ENCODE measurements around the gene NDUFAF2.

DNA sequence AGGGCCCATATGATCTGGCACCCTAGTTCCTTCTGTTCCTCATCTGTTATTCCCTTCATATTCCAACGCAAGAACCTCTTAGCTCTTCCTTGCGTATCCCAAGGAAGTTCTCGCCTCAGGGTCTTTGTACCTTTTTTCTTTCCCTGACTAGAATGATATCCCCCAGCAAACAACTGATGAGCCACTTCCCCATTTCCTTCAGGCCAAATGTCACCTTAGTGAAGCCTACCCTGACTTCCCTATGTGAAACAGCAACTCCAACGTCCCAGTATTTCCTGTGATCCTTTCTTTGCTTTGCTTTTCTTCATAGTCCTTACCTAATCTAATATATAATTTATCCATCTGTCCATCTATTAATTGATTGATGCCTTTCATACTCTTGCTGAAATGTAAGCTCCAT is 48.0 kb upstream of the NDUFAF2 start:
- TF ChIP-seq, protein P1, sequence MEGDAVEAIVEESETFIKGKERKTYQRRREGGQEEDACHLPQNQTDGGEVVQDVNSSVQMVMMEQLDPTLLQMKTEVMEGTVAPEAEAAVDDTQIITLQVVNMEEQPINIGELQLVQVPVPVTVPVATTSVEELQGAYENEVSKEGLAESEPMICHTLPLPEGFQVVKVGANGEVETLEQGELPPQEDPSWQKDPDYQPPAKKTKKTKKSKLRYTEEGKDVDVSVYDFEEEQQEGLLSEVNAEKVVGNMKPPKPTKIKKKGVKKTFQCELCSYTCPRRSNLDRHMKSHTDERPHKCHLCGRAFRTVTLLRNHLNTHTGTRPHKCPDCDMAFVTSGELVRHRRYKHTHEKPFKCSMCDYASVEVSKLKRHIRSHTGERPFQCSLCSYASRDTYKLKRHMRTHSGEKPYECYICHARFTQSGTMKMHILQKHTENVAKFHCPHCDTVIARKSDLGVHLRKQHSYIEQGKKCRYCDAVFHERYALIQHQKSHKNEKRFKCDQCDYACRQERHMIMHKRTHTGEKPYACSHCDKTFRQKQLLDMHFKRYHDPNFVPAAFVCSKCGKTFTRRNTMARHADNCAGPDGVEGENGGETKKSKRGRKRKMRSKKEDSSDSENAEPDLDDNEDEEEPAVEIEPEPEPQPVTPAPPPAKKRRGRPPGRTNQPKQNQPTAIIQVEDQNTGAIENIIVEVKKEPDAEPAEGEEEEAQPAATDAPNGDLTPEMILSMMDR (conservative IDR thresholded peaks at IDR 0.05; ENCODE audit: low read depth in 2 of 2) = no peak
- no peak for TF ChIP-seq EZH2phosphoT487 (IDR thresholded peaks at IDR 0.05; ENCODE audit: unreplicated experiment)
- no peak for TF ChIP-seq REST (IDR thresholded peaks at IDR 0.05; ENCODE audit: unreplicated experiment)
- TF ChIP-seq EZH2 (IDR thresholded peaks at IDR 0.05; ENCODE audit: low read depth, unreplicated experiment) = no peak
- TF ChIP-seq, protein P2, sequence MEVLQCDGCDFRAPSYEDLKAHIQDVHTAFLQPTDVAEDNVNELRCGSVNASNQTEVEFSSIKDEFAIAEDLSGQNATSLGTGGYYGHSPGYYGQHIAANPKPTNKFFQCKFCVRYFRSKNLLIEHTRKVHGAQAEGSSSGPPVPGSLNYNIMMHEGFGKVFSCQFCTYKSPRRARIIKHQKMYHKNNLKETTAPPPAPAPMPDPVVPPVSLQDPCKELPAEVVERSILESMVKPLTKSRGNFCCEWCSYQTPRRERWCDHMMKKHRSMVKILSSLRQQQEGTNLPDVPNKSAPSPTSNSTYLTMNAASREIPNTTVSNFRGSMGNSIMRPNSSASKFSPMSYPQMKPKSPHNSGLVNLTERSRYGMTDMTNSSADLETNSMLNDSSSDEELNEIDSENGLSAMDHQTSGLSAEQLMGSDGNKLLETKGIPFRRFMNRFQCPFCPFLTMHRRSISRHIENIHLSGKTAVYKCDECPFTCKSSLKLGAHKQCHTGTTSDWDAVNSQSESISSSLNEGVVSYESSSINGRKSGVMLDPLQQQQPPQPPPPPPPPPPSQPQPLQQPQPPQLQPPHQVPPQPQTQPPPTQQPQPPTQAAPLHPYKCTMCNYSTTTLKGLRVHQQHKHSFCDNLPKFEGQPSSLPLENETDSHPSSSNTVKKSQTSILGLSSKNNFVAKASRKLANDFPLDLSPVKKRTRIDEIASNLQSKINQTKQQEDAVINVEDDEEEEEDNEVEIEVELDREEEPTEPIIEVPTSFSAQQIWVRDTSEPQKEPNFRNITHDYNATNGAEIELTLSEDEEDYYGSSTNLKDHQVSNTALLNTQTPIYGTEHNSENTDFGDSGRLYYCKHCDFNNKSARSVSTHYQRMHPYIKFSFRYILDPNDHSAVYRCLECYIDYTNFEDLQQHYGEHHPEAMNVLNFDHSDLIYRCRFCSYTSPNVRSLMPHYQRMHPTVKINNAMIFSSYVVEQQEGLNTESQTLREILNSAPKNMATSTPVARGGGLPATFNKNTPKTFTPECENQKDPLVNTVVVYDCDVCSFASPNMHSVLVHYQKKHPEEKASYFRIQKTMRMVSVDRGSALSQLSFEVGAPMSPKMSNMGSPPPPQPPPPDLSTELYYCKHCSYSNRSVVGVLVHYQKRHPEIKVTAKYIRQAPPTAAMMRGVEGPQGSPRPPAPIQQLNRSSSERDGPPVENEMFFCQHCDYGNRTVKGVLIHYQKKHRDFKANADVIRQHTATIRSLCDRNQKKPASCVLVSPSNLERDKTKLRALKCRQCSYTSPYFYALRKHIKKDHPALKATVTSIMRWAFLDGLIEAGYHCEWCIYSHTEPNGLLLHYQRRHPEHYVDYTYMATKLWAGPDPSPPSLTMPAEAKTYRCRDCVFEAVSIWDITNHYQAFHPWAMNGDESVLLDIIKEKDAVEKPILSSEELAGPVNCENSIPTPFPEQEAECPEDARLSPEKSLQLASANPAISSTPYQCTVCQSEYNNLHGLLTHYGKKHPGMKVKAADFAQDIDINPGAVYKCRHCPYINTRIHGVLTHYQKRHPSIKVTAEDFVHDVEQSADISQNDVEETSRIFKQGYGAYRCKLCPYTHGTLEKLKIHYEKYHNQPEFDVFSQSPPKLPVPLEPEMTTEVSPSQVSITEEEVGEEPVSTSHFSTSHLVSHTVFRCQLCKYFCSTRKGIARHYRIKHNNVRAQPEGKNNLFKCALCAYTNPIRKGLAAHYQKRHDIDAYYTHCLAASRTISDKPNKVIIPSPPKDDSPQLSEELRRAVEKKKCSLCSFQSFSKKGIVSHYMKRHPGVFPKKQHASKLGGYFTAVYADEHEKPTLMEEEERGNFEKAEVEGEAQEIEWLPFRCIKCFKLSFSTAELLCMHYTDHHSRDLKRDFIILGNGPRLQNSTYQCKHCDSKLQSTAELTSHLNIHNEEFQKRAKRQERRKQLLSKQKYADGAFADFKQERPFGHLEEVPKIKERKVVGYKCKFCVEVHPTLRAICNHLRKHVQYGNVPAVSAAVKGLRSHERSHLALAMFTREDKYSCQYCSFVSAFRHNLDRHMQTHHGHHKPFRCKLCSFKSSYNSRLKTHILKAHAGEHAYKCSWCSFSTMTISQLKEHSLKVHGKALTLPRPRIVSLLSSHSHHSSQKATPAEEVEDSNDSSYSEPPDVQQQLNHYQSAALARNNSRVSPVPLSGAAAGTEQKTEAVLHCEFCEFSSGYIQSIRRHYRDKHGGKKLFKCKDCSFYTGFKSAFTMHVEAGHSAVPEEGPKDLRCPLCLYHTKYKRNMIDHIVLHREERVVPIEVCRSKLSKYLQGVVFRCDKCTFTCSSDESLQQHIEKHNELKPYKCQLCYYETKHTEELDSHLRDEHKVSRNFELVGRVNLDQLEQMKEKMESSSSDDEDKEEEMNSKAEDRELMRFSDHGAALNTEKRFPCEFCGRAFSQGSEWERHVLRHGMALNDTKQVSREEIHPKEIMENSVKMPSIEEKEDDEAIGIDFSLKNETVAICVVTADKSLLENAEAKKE (CRISPR knock-in tag; IDR thresholded peaks at IDR 0.05) = no peak
- TF ChIP-seq POLR2AphosphoS5 (IDR thresholded peaks at IDR 0.05; ENCODE audit: low read depth) = no peak
- TF ChIP-seq CREB1 (CRISPR knock-in tag; IDR thresholded peaks at IDR 0.05; ENCODE audit: low read depth) = no peak
- TF ChIP-seq STAT1 (IDR thresholded peaks at IDR 0.05; ENCODE audit: unreplicated experiment) = no peak
- no peak for TF ChIP-seq JUNB (IDR thresholded peaks at IDR 0.05; ENCODE audit: unreplicated experiment)
- no peak for TF ChIP-seq NANOG (IDR thresholded peaks at IDR 0.05; ENCODE audit: borderline replicate concordance)
- TF ChIP-seq ZNF114 (CRISPR knock-in tag; IDR thresholded peaks at IDR 0.05) = no peak
- no peak for TF ChIP-seq ZNF331 (CRISPR knock-in tag; IDR thresholded peaks at IDR 0.05; ENCODE audit: low read depth)
- no peak for TF ChIP-seq ETS1 (IDR thresholded peaks at IDR 0.05)

Data from GM23338 (cell line).